BE2C (cell line): ENCODE measurements around the gene BLZF1.

Source experiments
- DNase-seq: peaks from one replicate; pipeline ENCODE4 v3.0.0-alpha.2; 2020
- H3K27me3 ChIP-seq: fragments of 250-450 bp; sonication (Bioruptor Pico); 2 replicates; pipeline ENCODE4 v1.5.1; 2020; ENCODE audit warnings: mild to moderate bottlenecking
- H3K36me3 ChIP-seq: fragments of 250-450 bp; sonication (Bioruptor Pico); 2 replicates; pipeline ENCODE4 v1.5.1; 2020; ENCODE audit warnings: mild to moderate bottlenecking
- H3K4me1 ChIP-seq: fragments of 250-450 bp; sonication (Bioruptor Pico); 2 replicates; pipeline ENCODE4 v1.5.1; 2020
- H3K4me3 ChIP-seq: 2 replicates; pipeline ENCODE4 v1.5.1; 2011; ENCODE audit warnings: low read depth, low read length
- H3K9me3 ChIP-seq: fragments of 250-450 bp; sonication (Bioruptor Pico); 2 replicates; pipeline ENCODE4 v1.5.1; 2020
- TF ChIP-seq, protein P1 (sequence below): IDR thresholded peaks from 2 replicates; pipeline ENCODE4 v1.5.1; 2012; ENCODE audit warnings: mild to moderate bottlenecking, low read depth, low read length

BLZF1 gene

GRCh38 chr1:169426174-169426705, 58.2 kb downstream of the BLZF1 start:
- Histone ChIP-seq H3K4me3 (peak overlapping the region; percentile 12; the same call in 1 of the 2 replicates), H3K36me3 (no peaks in the 10 kb centered on the region), H3K4me1 (no peaks in the 10 kb centered on the region), H3K9me3 (no peaks in the 10 kb centered on the region), H3K27me3 (peaks cover 36% of the 10 kb centered on the region)
- DNase-seq, result no peak
- TF ChIP-seq, protein P1, sequence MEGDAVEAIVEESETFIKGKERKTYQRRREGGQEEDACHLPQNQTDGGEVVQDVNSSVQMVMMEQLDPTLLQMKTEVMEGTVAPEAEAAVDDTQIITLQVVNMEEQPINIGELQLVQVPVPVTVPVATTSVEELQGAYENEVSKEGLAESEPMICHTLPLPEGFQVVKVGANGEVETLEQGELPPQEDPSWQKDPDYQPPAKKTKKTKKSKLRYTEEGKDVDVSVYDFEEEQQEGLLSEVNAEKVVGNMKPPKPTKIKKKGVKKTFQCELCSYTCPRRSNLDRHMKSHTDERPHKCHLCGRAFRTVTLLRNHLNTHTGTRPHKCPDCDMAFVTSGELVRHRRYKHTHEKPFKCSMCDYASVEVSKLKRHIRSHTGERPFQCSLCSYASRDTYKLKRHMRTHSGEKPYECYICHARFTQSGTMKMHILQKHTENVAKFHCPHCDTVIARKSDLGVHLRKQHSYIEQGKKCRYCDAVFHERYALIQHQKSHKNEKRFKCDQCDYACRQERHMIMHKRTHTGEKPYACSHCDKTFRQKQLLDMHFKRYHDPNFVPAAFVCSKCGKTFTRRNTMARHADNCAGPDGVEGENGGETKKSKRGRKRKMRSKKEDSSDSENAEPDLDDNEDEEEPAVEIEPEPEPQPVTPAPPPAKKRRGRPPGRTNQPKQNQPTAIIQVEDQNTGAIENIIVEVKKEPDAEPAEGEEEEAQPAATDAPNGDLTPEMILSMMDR, result no peak

DNA sequence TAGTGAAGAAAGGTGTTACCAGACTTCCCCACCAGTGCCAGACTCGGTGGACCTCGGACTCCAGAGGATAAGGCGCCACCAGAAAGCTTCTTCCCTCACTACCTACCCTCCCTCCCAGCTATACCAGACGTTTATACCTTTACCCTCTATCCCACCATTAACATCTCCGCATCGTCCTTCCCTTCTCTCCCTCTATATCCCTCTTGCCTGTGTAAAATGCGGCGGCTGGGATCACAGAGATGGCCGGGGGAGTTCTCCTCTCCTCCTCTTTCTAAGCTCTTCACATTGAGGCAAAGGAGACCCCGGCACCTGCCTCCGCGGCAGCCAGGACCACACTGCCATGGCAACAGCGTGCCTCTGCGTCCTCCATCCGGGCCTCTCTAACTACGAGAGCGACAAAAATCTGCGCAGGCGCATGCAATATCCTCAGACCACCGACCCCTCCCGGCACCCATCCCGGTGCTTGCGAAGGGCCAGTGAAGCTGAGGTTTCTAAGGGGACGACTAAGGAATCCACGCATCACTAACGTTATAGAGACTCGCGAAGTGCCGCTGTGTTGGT, 59.2 kb downstream of the BLZF1 start, which contains the start of gene CCDC181:
Gene CCDC181, minus strand, starts transcription at position 394 of the 561 bp plus-strand sequence. CDS start 2,547 bp downstream, outside the sequence.
- Histone ChIP-seq H3K4me3 (peak within 1 kb of the TSS; percentile 64), H3K4me1 (no peaks in the 10 kb centered on the region), H3K9me3 (no peaks in the 10 kb centered on the region), H3K36me3 (no peaks in the 10 kb centered on the region), H3K27me3 (peaks cover 42% of the 10 kb centered on the region)
- TF ChIP-seq, protein P1, result no peak
- DNase-seq, result peak; percentile 91
